ENCODE measurements around the gene HMGXB3.

HMGXB3 gene

DNA sequence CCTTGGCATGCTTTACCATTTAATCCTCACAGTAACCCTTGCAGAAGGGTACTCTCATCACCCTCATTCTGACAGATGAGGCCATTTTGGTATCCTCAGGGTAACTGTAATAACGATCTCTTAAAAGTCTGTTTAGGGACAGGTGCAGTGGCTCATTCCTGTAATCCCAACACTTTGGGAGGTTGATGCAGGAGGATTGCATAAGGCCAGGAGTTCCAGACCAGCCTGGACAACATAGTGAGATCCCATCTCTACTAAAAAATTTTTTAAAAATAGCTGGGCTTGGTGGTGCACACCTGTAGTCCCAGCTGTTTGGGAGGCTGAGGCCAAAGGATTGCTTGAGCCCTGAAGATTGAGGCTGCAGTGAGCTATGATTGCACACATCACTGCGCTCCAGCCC, 54.0 kb downstream of the HMGXB3 start:
- DNase-seq, result no peak

DNA sequence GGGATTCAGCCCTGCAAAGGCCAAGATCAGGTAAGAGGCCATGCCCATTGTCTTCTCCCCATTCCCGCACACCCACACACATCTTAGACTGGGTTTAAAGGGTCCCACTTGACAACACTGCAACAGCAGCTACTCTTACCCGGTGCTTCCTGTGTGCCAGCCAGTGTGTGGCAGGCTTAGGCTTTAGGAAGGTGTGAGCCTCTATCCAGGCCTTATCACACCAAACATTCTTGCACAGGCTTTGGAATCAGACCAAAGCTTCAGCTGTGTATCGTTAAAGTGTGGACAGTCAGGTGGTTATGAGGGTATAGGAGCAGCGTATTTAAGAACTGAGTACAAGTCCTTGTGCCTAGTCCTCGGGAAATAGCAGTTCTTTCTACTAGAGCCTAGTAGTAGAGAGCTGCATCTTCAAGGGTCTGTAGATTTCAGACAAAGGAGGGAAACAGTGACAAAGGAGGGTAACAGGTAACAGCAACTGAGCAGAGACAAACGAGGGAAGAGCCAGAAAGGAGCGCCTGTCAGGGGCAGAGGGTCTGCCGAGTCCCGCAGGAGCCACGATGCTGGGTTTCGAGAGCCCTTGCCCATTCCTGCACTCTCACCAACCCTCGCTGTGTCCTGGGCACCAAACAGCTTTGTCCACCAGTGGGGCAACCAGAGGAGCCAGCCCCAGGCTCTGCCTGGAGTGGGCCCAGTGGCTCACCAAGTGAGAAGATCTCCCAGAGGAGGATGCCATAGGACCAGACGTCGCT, 55.0 kb downstream of the HMGXB3 start:
- no peak for DNase-seq

DNA sequence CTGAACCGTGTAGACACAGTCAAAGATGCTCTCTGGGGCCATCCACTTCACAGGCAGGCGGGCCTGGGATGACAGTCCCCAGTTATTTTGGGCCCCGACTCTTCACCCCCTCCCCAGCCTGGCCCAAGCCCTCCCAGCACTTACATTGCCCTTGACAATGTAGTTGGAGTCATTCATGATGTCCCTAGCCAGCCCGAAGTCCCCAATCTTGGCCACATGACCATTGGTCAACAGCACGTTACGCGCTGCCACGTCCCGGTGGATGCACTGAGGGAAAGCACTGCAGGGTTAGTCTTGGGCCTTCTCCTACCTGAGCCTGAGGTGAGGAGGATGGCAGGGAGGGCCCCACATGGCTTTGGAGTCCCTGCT, 55.5 kb downstream of the HMGXB3 start:
- DNase-seq, result no peak

DNA sequence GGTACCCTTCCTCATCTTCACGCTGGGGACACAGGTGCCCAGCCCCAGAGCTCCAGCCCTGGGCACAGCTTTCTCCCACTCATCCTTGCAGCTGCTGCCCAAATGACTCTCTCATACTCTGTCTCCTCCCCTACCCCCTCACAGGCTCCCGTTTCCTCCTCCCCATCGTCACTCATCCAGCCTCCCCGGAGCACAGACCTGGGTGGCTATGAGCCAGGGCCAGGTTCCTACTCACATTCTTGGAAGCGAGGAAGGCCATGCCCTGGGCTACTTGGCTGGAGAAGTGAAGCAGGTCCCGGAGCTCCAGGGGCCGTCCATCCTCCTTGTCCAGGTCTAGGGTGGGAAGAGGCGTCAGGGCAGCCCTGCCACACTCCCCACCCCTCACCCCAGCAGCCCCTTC, 56.5 kb downstream of the HMGXB3 start:
- no peak for DNase-seq

DNA sequence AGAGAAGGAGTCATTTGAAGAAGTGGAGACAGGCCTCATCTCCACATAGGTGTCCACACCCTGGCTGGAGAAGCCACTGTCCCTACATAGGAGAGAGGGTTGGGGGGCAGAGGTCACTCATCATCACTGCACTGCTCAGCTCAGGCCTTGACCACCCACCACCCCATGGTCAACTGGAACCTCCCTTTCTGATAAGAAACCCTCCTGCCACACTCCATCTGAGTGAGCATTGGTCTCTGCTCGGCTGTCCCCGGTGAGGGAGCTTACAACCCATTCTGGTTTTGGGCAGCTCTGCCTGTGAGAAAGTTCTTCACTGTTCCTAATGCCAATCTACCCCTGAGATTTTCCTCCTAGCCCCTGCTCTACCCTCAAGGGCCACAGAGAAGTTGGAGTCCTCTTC, 57.0 kb downstream of the HMGXB3 start:
- no peak for DNase-seq

DNA sequence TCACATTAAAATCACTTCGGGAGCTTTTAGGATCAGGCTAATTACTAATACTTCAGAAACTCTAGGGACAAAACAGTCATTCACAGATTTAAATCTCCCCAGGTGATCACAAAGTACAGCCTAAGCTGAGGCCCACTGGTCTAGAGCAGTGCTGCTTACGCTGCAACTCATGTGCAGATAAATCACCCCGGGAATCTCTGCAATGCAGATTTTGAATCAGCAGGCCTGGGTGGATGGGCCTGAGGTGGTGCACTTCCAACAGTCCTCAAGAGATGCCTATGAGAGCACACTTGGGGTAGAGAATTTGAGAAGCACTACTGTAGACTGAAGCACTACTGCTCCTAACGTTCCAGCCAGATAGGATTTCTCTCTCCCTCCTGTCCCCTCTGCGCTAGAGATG, 57.5 kb downstream of the HMGXB3 start:
- DNase-seq, result no peak

DNA sequence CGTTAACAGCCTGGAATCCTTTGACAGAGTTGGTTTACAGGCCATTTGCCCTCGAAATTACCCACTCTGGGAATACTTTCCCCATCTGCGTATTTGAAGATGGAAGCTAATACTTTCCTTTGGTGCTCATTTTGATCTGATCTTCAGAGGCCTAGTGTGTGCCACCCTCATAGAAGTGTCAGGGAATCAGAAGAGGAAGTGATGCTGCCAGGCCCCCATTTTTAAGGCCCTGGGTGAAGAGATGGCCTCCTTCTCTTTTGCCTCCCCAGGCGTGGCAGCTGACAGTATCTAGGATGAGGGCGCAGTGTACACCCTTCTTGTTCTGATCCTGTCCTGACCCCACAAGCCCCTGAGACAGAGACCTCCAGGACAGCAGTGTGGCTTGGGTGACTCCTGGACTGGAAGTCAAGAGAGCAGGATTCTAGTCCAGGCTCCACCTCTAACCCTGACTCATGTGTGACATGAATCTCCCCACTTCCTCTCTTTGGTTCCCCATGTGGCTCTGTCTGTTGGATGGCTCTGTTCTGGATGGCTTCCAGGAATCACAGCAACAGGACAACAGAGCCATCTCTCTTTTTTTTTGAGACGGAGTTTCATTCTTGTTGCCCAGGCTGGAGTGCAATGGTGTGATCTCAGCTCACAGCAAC, 58.1 kb downstream of the HMGXB3 start:
- no peak for DNase-seq

DNA sequence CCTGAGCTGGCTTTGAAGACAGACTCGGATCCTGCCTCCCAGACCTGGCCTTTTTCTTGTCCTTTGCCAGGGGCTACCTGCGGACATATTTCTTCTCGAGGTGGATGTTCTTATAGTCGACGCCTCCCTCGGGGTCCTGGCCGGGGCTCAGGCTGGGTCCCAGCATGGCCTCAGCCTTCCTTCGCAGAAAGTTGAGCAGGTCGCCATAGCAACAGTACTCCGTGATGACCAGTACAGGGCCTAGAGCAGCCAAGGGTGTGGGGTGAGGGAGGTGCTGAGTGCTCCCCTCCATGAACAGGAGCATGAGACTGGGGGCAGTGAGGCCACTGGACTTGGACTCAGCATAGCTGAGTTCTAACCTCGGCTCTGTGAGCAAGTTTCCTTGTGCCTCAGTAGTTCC, 59.1 kb downstream of the HMGXB3 start:
- no peak for DNase-seq

DNA sequence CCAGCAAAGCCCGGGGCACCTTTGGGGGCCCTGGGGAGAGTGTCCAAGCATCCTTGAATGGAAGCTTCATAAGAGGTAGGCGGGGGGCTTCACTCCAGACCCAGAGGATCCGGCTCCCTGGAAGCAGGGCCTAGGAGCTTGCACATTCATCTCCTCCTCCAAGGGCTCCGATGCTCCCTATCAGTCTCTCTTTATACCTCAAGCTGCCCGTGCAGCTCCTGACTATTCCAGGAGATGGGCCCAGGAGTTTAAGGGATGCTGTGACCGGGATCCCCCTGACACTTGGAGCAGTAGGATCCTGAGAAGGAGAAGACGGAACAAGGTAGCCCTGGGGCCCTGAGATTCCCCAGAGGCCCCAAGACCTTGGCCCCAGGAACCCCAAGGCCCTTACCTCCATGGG, 59.9 kb downstream of the HMGXB3 start:
- no peak for DNase-seq

DNA sequence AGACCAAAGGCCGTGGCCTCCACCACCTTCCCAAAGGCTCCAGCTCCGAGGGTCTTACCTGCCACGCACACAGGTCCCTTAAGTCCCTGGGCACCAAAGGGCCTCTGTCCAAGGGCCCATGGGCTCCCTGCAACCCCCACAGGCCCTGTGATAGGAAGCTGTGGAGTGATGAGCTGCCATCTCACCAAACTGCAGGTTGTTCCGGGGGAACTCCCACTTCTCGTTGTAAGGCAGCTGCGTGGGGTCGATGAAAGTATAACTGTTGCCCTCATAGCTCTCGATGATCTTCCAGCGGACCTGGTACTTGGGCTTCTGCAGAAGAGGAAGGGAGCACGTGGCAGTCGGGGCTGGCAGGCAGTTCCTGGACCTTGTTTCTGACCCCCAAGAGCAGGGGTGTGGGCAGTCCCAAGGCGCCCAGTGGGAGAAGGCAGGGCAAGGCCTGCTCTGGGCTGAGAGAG, 61.0 kb downstream of the HMGXB3 start:
- DNase-seq, result no peak

DNA sequence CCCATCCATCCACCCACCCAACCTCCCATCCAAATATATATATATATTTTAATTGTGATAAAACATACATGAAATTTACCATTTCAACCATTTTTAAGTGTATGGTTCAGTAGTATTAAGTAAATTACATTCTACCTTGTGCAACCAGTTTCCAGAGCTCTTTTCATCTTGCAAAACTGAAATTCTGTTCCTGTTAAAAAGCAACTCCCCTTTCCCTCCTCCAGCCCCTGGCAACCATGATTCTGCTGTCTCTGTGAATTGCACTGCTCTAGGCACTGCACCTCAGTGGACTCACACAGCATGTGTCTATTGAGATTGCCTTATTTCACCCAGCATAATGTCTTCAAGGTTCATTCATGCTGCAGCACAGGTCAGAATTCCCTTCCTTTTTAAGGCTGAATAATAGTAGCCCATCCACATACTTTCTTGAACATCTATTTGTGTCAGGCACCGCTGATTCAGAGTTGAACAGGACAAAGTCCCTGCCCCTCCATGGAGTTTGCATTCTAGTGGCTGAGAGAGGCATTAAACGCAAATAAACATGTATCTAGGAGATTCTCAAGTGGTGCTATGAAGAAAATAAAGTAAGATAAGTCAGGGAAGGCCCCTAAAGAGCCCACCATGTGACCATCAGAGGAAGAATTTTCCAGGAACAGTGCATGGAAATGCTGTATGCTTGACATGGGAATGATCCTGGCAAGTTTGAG, 61.8 kb downstream of the HMGXB3 start:
- no peak for DNase-seq

DNA sequence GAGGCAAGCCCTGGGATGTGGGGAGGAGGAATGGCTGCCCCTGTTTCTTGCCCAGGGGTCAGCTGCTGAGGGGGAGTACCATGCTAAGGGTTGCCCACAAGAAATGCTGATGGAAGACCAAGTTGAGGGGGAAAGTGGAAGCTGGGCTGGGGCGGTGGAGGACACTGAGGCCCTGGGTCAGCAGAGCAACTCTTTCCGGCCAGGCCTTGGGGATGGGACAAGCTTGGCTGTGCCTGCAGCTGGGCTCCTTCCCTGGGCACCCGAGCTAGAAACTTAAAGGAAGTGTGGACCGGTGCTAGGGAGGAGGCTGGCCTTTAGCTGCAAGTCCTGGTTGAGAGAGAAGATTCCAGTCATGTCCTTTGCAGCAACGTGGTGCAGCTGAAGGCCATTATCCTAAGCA, 63.1 kb downstream of the HMGXB3 start:
- no peak for DNase-seq

DNA sequence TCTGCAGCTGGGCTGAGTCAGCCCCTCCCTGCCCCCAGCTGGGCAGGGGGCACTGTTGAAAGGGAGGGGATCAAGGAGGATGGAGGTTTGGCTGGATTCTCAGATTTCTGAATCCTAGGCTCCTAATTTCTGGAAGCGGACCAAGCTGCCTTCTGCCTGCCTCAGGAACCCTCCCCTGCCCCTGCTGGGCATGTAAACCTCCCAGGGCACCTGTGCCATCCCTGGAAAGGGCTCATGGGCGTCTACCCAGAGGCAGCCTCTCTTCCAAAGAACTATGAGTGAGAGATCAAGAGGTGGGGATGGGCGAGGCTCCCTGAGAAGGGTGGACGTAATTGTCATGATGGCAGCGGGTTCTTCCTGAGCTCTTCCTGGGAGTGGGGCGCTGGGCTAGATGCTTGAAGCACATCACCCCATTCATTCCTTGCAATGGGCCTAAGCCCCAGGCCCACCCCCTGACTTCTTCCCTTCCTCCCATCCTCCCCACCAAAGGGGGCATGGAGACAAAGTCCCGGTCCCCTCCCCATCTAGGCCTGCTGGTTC, 64.2 kb downstream of the HMGXB3 start:
- no peak for DNase-seq

DNA sequence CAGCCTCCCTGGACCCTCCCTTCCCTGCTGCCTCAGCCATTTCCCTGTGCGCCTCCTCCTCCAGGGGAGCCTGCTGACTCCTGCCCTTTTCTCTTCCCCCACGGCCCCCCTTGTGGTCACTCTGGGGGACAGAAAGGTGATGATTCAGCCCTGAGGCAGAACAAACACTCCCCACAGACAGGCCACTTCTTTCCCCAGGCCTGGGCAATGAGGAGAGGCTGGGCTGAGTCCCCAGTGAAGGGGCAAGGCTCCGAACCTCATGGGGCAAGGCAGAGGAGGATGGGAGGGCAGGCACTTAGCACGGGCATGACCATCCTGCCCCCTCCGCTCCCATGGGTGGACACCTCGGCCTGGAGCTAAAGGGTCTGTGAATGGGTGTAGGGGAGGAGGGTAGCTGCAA, 64.8 kb downstream of the HMGXB3 start:
- no peak for DNase-seq

DNA sequence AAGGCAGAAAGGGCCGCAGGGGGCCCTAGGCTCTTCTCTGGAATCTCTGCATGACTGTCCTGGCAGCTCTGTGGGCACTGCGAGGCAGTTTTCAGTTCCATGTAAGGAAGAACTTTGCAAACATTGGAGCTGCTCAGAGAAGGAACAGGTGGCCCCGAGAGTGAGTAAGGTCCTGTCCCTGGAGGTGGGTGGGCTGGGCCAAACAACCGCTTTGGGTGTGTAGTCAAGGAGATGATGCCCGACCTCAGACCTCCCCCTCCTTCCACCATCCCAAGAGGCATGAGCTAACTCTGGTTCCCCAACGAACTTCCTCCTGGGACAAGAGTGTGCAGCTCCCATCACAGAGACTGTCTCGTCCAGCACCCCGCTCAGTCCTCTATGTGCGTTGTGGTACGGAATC, 65.3 kb downstream of the HMGXB3 start:
- no peak for DNase-seq

DNA sequence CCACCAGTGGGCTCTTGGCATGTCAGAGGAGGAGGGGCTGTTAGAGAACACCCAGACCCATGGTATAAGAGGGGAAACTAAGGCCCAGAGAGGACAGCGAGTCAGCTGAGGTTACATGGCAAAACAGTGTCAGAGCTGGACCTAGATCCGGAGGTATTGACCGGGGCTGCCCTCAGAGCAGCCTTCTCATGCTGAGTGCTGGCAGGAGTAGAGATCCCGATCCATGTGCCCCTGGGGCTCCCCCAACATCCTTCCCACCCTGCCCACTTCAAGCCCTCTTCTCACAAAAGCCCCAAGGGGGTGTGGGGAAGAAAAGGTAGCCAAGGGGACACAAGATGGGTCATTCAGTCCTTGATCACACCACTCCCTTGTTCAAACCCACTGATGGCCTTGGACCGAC, 65.9 kb downstream of the HMGXB3 start:
- DNase-seq, result no peak

DNA sequence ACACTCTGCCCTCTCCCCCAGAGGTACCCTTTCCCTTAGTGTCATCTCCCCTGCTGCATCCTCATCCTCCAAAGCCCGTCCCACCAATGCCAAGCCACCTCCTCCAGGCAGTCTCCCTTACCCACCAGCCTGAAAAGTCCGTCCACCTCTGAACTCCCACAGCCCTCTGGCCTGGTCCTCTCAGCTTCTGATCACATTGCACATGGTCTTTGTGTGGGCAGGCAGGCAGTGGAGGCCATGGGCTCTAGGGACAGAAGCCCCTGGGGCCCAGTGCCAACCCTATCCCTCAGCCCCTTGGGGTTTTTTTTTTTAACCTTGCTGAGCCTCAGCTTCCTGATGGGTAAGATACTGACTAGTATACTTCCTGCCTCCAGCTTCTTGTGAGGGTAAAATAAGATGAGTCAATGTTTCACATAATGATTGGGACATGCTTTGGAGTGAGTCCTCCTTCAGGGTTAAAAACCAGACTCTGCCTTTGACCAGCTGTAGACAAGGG, 66.4 kb downstream of the HMGXB3 start:
- no peak for DNase-seq

DNA sequence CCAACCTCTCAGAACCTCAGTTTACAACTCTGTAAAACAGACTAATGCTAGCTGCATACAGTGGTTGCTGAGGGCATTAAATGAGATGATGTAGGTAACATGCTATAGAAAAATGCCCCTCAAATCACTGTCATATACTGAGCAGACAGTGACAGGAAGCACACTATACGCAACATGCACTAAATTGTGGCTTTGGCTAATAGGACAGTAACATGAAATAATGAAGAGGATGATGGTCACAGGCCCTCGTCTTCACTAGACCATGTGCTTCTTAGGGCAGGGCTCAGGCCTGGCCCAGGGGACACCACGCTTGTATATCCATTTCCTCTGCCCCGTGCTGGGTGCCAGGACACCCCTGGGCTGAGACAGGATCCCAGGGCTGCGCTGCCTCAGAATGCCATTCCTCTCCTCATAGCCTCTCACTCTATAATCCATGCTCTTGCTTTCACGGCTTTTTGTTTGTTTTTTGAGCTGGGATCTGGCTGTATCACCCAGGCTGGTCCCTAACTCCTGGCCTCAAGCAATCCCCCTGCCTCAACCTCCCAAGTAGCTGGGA, 66.9 kb downstream of the HMGXB3 start:
- no peak for DNase-seq

DNA sequence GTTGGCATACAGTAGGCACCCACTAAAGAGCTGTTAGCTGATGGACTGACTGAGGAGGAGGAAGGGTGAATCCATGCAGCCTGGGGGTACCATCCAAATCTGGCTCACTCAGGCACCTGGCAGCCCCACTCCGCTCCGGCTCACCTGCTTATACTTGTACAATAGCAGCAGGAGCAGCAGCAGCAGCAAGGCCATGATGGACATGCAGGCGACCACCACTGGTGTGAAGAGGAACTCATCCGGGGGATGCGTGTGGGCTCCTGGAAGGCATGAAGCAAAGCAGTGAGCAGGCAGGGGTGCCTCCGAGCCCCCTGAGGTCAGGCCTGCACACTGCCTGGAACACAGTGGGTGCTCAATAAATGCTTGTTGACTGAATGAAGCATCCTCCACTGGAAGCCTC, 67.5 kb downstream of the HMGXB3 start:
- no peak for DNase-seq

DNA sequence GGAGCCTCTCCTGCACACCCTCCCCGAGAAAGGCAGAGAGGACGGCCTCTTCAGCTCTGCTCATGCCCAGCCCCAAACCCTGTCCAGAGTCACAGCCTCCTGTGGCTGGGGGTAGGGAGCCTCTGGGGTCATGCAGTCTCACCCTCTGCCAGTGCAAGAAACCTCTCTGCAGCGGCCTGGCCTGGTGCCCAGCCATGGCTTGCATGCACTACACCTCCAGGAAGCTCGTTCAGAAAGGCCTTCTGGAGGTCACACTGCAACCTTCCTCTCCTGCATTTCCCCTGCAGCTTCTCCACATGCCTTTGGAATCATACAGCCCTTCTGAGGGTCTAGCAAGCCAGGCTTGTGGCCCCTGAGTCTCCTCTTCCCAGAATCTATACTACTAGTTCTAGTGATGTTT, 67.9 kb downstream of the HMGXB3 start:
- no peak for DNase-seq

DNA sequence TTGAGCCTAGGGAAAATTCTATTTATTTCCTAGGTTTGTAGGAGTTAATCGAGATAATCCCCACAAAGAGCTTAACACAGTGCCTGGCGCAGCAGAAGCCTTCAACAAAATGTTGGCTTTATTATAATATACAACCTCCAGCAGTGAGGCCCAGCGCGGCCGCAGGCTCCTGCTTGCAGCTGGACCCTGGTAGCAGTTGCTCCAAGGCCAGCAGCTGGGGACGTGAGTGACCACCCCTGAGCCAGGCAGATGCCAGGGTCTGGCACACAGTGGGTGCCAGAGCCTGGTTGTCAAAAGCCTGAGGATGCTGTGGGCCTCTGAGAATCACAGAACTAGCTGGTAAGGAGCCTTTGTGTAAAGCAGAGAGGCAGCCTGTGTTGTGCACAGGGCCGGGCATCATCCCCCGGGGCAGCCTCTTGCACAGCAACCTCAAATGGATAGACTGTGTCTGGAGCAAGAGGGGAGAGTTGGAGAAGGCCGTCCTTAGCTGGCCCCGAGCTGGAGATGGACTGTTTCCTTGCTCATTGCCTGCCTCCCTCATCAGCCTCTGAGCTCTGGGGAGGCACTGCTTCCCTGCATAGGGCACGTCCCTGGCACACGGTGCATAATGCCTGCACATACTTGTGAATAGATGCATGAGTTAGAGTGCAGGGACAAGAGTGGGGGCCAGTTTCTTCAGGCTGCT, 68.6 kb downstream of the HMGXB3 start:
- DNase-seq, result no peak

DNA sequence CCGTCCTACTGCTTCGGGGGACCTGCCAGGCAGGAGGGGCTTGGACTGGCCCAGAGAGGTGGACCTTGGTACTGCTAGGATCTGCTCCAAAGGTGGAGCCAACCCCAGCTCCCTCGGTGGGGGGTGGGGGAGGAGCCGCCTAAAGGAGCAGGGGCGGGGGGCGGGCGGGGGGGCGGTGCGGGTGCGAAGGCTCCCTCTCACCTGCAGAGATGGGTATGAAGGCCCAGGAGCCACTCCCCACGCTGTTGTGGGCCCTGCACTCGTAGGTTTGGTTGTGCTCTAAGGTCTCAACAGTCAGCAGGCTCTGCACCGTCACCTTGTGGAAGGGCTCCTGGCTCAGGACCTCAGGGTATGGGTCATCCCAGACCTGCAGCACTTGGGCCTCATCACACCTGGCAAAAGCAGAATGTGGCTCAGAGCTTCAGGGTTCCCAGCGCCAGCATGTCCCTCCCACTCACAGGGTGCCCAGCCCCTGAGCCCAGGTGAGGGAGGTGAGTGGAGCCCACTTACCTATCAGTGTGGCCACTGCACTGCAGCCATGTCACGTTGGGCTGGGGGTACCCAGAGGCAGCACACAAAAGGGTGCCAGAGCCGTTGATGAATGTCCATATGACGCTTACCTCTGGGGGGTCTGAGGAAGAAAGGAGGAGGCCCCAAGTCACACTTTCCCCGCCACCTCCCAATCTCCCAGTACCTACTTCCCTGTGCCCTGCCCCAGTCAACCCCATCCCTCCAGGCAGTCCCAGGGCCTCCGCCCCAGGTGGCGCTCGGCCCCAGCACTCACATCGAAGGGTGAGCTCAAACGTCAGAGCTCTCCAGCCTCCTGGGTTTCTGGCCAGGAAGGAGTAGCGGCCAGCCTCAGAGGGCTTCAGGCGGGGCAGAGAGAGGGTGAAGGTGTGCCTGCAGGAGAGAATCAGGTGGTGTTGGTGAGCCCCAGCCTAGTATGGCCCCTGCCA, 69.4 kb downstream of the HMGXB3 start:
- no peak for DNase-seq
